ENCODE data around the gene METTL13.

- TF ChIP-seq CTCF (conservative IDR thresholded peaks at IDR 0.05; ENCODE audit: low read depth, low read length) (no peak), EZH2 (IDR thresholded peaks at IDR 0.05; ENCODE audit: low read length, unreplicated experiment) (no peak)
Measured at GRCh38 chr1:171784784-171785183, 3.3 kb downstream of the METTL13 start.
